GM06990 (cell line): ENCODE results near the gene PRDM11.

Source experiments
- DNase-seq: peaks from one replicate; pipeline ENCODE4 v3.0.0-alpha.2; 2011; ENCODE audit not compliant: insufficient read length; ENCODE audit errors: extremely low read depth
- H3K27me3 ChIP-seq: replicated peaks from 2 replicates; pipeline ENCODE4 v1.6.0; 2011; ENCODE audit warnings: low read length; ENCODE audit not compliant: control insufficient read depth, insufficient read depth
- H3K36me3 ChIP-seq: 2 replicates; pipeline ENCODE4 v1.5.1; 2011; ENCODE audit warnings: low read length; ENCODE audit not compliant: control insufficient read depth, insufficient read depth
- H3K4me3 ChIP-seq: replicated peaks from 2 replicates; pipeline ENCODE4 v1.5.1; 2011; ENCODE audit warnings: low read depth, mild to moderate bottlenecking, control low read depth, low read length
- CTCF ChIP-seq: IDR thresholded peaks from 2 replicates; pipeline ENCODE4 v1.5.1; 2011; ENCODE audit warnings: low read length, control low read depth, mild to moderate bottlenecking, inconsistent platforms; ENCODE audit not compliant: insufficient read depth, poor library complexity, severe bottlenecking

The PRDM11 gene

GRCh38 chr11:45212566-45213315 is 66.3 kb downstream of the PRDM11 start:
- no peak for DNase-seq
- Histone ChIP-seq H3K27me3 (no peaks in the 10 kb centered on the region), H3K4me3 (no peak overlapping the region), H3K36me3 (no peaks in the 10 kb centered on the region)
- TF ChIP-seq CTCF = no peak

GRCh38 chr11:45213316-45213665 is 66.9 kb downstream of the PRDM11 start:
- no peak for DNase-seq
- Histone ChIP-seq H3K36me3 (no peaks in the 10 kb centered on the region), H3K27me3 (no peaks in the 10 kb centered on the region), H3K4me3 (no peak overlapping the region)
- no peak for TF ChIP-seq CTCF

- Histone ChIP-seq H3K36me3 (no peaks in the 10 kb centered on the region), H3K4me3 (no peak overlapping the region), H3K27me3 (no peaks in the 10 kb centered on the region)
- no peak for DNase-seq
- no peak for TF ChIP-seq CTCF
These were observed 67.3 kb downstream of the PRDM11 start for GRCh38 chr11:45213717-45214116.

GRCh38 chr11:45215098-45215865 is 68.8 kb downstream of the PRDM11 start:
- TF ChIP-seq CTCF = no peak
- Histone ChIP-seq H3K36me3 (no peaks in the 10 kb centered on the region), H3K27me3 (no peaks in the 10 kb centered on the region), H3K4me3 (no peak overlapping the region)
- no peak for DNase-seq

GRCh38 chr11:45216031-45216430 is 69.6 kb downstream of the PRDM11 start:
- H3K36me3 ChIP-seq = no peaks in the 10 kb centered on the region
- H3K27me3 ChIP-seq = no peaks in the 10 kb centered on the region
- DNase-seq = no peak
- H3K4me3 ChIP-seq = no peak overlapping the region
- no peak for TF ChIP-seq CTCF
